GM19099 (cell line): ENCODE results near the gene PEAK3.

Experiments
- POLR2A ChIP-seq: IDR thresholded peaks from 3 replicates; pipeline ENCODE4 v1.6.1; 2011; ENCODE audit warnings: low read depth; ENCODE audit not compliant: insufficient read length; ENCODE audit errors: extremely low read depth

The PEAK3 gene

DNA sequence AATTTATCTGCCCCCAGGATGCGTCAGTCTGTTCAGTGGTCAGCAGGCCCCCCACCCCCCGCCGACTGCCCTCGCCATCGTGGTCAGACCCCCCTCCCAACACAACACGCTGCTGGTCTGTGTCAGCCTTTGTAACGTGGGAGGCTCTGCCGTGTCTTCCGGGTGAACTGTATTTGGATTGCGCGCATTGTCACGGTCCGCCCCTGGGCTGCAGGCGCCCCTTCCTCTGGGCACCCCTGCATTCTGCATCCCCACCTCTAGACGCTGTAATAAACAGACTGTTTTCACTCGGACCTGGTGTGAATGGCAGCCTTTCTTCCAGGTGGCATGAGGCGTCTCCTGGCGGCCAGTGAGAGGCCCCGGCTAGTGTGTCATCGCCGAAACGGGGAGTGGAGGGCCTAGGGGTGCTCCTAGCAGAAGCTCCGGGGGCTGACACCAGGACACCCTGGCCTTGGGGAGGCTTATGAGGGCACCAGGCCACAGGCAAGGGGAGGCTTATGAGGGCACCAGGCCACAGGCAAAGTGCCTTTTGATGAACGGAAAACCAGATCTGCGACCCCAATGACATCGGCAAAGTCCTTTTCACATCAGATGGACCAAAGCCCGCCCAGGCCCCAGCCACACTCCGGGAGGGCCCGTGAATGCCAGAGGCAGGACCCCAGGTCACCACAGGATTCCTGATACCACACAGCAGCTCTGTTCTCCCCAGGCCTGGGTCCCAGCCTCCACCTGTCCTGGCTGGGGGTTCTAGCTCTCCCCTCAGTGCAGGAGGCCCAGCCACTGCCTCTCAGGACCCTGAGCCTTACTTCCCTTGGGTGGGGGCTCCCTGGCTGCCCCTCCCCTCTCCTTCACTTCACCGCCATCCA, 49.5 kb downstream of the PEAK3 start:
- no peak for TF ChIP-seq POLR2A

DNA sequence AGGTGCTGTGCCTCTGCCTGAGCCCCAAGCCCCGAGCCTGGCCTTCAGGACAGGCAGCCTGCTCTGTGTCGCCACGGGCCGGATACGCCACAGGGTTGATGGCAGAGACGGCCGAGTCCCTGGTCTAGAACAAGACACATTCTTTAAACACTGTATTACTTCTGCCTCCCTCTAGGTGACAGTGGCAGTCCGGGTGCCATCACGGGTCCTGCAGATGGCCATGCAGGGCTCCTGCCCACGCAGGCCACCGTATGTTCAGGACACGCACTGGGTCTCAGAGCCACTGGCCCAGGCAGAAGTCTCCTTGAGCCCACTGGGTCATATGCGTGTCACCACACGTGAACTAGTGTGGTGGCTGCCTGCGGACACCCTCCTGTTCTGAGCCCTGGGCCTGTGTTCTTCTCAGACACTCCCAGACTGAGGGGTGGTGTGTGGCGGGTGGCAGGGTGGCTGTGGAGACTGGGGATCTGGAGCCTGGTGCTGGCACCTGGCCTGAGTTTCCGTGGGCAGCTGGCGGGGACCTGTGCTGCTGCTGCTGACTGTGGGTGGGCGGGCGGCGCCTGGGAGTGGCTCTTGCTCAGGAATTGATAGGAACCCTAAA, 50.3 kb downstream of the PEAK3 start:
- TF ChIP-seq POLR2A = no peak

DNA sequence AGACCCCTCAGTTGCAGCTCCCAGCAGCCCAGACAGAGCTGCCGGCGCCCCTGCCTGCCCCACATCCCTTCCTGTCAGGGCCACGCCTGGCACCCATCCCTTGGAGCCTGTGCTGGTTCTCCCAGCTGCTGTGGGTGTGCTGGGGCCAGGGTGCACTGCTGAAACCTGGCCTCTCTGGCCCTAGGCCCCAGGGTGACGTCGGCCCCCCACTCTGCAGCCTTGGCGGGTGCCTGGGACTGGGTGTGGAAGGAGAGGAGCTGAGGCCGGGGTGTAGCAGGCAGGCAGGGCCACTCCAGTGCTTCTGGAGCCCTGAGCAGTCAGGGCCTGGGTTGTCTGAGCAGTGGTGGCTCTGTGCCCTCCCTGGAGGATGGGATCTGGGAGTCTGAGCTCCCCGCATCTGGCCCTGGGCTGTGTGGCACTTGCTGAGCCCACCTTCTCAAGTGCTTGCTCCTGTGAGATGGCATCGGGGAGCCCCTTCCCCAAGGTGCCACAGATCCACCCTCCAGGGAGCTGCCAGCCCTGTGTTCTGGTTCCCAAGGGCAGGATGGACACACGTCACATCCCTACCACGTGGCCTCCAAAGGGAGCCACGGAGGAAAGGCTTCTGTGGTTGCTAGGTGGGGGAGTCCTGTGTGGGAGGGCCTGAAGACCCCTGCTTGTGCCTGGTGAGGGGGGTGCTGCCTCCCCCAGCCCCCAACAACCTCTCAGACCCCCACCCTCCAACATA, 51.0 kb downstream of the PEAK3 start:
- no peak for TF ChIP-seq POLR2A

GRCh38 chr19:2230033-2230531, 51.9 kb downstream of the PEAK3 start:
- no peak for TF ChIP-seq POLR2A

DNA sequence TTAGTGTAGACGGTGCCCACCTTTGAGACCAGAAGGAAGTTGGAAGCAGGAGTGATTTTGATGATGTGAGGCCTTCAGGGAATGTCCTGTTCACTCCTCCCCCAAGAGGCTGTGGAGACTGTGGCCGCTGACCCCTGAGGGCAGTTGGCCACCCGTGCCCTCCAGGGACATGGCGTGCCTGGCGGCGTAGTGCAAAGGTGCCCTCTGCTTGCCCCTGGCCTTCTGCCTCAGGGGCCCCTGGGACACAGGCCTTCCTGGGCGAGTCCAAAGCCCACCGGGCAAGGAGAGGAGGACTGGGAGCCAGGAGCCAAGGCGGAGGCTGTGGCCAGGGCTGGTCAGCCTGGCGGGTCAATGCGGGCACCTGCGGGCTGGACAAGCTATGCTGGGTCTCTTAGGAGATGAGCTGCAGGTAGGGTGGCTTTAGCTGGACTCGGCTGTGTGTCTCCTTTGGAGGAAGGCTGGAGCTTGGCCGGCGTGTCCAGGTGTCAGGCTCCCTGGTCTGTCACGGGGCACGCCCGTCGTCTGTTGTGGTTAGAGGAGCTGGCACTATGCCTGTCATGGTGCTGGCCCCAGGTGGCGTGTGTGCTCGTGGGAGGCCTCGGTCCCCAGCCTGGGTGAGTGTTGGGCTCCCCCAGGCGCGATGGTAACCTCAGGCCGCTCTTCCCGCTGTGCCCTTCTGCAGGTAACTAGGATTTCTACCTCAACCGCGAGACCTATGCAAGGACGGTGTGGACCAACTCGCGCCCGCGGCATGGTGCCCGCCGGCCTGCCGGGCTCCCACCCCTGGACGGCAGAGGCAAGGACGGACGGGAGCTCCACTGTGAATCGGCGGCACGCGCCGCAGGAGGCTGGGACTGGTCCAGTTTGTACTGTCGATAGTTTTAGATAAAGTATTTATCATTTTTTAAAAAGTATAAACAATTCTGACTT, 52.6 kb downstream of the PEAK3 start:
- no peak for TF ChIP-seq POLR2A

GRCh38 chr19:2228157-2229030, 53.6 kb downstream of the PEAK3 start:
- TF ChIP-seq POLR2A = no peak

DNA sequence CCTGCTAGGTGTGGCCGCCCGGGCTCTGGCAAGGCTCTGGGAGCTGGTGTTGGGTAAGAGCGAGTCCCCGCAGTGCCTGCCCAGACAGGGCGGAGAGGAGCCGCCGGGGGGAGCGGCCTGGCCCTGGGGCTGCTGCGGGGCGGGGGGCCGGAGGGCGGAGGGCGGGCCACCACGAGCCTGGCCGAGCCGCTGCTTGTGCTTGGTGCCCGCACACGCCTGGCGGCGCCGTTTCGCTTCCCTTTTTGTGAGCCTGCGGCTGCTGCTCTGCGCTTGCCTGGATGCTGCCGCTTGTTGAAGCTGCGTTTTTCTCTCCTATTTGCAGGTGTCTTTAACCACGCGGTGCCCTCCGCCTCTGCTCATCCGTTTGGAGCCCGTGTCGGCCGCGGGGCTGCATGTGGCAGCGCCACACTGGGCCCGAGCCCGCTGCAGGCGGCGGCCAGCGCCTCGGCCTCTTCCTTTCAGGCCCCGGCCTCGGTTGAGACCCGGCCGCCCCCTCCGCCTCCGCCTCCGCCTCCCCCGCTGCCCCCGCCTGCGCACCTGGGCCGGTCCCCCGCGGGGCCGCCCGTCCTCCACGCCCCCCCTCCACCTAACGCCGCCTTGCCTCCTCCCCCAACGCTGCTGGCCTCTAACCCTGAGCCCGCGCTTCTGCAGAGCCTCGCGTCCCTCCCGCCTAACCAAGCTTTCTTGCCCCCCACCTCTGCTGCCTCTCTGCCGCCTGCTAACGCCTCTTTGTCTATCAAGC, 54.4 kb downstream of the PEAK3 start:
- no peak for TF ChIP-seq POLR2A

- no peak for TF ChIP-seq POLR2A
Measured at GRCh38 chr19:2226840-2227360, 55.1 kb downstream of the PEAK3 start.

- TF ChIP-seq POLR2A = no peak
Measured at GRCh38 chr19:2226051-2226839, 55.7 kb downstream of the PEAK3 start.

GRCh38 chr19:2225415-2226050, 56.4 kb downstream of the PEAK3 start:
- no peak for TF ChIP-seq POLR2A

DNA sequence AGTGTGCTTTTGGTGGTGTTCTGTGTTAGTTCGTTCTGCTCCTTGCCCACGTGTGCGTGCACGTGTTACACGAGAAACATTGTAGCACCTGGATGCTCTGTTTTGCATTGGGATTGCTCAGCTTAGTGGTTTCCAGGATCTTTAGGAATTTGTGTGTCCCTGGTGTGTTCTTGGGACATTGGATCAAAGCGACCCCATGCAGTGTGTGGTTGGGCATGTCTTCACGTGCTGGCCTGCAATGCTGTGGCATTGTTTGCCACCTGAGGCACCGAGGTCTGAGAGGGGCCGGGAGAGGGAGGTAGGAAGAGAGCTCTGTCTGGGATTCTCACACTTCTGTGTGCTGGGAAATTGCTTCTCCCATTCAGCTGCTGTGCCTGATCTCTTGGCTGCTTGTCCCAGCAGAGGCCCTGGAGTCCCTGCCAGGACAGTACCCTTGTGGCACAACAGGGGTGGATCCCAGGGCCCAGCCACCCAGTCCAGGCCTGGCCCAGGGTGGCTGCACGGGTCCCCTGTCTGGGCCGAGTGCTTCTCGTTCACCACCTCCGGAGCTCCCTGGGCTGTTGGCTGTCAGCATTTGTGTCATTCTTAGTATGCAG, 57.1 kb downstream of the PEAK3 start:
- TF ChIP-seq POLR2A = no peak
